GM18526 (cell line): ENCODE data around the gene LARP4.

ENCODE experiments used
- POLR2A ChIP-seq: IDR thresholded peaks from 3 replicates; pipeline ENCODE4 v1.6.1; 2011; ENCODE audit not compliant: insufficient read length; ENCODE audit errors: extremely low read depth

LARP4 gene

DNA sequence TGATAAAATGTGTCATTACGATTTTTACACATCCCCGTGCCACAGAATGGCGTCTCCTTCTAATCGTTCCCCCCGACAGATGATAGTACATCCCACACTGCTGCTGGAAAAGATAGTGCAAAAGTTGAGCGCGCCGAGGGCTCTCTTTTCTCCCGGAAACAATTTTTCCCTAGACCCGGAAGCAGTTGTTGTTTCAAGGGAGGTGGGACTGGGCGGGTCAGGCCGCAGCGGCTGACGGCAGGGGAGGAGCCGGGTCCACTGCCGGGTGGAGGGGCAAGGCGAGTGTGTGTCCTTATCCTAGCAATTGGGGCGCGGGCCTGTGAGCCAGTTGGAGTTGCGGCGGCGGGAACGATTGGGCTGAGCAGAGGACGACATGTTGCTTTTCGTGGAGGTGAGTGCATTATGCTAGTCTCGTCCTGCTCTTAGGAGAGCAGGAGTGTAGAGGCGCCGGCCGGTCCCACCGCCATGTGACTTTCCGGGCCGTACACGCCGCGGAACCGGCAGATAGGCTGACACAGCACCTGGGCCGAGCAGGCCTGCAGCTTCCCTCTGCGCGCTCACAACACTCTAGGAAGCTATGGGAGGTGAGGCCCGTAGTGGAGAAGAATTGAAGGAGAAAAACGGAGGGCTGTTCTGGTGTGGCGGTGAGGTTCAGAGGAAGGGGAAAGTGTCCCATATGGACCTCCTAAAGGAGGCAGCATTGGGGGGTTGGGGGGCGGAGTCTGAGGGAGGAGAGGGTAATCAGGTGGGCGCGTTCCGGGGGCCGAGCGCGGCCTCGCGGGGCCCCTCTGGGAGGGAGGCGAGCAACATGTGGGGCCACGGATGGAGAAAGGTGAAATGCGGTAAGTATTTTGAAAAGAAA lies at the start of gene LARP4:
Gene LARP4 (plus strand): TSS at position 248 of the 862 bp plus-strand sequence. CDS start 126 bp downstream, at position 374.
- peak; percentile 83 for TF ChIP-seq POLR2A

DNA sequence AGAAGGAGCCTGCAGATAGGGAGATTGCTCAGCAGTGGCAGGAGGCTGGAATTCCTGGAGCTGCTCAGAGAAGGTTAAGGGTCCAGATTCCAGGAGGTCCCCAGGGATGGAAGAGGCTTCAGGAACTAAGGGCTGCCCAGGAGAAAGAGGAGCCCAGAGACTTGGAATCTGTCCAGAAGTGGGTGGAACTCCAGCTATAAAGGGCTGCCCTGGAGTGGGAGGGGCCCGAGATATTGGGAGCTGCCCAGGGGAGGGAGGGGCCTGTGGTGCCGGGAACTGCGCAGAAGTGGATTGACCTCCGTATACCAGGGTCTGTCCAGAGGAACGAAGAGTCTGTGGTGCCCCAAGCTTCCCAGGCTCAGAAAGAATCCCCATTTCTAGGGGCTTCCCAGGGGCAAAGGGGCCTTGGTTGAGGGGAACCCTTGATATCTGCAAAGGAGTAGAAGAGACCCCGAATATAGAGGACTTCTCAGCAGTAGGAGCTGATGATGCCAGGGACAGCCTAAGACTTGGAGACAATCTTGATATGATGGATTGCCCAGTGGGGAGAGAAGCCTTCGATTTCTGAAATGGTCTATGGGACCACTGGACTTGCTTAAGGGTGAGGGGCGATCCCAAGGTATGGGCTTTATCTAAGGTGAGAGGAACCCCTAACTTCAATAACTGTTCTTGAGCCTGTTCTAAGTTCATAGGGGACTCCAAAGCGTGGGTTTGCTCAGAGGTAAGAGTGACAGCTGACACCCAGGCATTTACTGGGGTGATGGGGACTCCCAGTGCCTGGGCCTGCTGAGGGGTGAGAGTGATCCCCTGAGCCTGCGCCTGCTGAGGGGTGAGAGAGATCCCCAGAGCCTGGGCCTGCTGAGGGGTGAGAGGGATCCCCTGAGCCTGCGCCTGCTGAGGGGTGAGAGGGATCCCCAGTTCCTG lies 49.3 kb upstream of the LARP4 start:
- TF ChIP-seq POLR2A, result no peak

DNA sequence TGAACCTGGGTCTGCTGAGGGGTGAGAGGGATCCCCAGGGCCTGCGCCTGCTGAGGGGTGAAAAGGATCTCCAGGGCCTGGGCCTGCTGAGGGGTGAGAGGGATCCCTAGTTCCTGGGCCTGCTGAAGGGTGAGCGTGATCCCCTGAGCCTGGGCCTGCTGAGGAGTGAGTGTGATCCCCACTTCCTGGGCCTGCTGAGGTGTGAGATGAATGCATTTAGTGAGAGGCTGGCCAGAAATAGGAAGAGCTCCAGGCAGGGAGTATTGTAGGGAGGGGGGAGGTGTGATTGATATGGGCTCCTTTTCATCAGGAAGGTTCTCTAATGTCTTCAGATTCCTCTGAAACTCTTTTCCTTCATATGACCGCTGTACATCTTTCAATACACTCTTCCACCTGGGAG lies 47.3 kb upstream of the LARP4 start:
- TF ChIP-seq POLR2A, result no peak

DNA sequence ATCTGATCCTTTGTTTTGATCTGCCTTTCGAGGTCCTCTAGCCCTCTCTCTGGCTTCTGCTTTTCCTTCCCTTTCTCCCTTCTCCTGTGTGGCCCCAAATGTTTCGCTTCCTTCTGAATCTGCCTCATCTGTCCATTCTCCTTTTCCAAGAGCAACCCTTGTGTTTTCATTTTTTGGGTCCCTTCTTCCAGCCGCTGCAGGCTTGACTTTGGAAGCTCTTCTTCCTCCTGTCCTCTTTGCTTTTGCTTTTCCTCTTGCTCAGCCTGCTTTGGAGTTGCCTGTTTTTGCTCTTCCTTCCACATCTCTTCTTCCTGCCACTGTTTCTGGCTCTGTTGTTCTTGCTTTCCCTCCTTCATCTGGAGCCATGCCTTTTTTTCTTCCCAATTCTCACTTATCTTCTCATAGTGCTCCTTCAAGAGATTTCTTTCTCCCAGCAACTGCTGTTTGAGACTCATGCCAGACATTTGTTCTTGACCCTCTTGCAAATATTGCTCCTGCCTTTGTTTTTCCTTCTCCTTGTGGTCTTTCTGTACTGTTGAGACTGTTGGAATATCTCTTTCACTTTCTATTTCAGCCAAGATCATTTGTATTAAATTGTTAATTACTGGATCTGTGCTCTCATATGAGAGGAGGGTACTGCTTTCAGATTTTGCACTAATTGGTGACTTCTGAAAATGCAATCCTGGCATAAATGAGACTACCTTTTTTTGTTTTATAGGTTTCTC lies 46.7 kb upstream of the LARP4 start:
- TF ChIP-seq POLR2A, result no peak

DNA sequence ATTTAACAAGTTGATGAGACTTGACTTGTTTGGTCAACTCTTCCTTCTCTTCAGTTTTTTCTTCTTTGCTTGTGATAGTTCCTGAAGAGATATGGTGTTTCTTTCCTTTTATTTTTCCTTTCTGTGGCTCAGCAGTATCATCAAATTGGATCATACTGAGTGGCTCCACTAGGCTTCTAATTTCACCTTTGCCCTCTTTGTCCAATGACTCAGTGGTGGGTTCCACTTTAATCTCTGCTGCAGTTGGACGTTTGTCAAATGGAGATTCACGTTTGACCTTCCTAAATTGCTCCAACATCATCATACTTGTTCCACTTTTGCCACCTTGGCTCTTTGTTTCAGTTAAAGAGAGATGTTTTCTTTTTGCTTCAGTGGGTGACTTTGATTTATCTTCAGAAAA lies 45.8 kb upstream of the LARP4 start:
- no peak for TF ChIP-seq POLR2A

DNA sequence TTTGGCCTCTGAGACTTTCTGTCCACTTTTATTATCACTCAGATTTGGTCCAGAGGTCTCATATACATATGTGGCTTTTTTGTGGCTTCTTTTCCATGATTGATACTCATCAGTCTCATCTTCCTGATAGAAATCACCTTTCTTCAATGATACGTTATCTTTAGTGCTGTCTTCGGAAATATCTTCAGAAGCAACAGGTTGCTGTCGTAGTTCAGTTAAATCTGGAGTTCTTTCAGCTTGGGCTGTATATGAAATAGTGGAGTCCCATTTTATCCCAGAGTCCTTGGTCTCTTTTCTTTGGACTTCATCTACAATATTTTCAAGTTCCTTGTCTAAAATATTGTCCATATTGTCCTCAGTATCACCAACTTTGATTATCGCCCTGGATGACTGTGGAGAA lies 45.3 kb upstream of the LARP4 start:
- no peak for TF ChIP-seq POLR2A

DNA sequence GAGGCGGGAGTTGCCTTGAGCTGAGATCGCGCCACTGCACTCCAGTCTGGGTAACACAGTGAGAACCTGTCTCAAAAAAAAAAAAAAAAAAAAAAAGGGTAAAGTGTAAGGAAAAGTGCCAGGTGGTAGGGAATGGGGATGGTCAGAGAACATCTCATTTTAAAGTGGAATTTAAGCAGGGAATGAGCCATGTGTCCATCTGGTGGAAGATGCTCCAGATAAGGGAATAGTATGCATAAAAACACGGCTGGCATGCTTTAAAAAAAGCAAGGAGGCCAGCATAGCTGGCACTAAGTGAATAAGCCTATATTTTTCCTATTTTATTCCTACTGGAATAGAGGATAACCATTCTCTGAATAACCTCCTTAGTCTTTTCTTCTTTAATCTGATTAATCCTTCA lies 38.0 kb upstream of the LARP4 start:
- no peak for TF ChIP-seq POLR2A

DNA sequence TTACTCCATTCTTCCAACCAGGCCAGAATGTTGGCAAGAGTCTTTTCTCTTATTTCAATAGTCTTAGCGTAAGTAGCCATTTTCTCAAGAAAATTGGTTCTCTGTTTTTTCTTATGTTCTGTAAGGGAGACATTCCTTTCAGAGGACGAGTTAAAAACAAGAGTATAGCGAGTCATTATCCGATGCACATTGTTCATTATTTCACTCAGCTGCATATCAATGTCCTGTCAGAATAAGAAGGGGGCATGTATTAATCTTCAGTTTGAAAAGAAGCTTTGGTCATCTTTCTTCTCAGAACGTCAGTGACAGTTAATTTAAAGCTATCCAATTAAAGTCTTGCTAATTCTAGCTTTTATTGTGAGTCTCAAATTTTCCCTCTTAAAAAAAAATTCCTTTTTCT lies 37.5 kb upstream of the LARP4 start:
- no peak for TF ChIP-seq POLR2A

DNA sequence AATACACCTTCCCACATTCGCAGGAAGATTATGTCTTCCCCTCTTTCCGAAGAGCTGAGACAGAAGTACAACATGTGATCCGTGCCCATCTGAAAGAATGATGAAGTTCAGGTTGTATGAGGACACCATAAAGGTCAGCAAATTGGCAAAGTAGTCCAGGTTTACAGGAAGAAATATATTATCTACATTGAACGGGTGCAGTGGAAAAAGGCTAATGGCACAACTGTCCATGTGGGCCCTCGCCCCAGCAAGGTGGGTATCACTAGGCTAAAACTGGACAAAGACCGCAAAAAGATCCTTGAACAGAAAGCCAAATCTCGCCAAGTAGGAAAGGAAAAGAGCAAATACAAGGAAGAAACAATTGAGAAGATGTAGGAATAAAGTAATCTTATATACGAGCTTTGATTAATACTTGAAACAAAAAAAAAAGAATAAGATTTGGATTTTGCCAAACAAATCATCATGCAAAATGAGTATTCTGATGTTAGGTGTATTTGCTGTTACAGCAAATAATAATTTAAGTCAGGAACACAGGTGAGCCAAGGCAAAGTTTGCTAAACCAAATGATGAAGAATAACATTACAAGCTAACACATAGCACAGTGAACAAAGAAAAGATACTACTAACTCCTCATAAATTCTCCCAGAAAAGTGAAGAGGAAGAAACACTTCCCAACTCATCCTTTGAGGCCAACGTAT lies 34.8 kb upstream of the LARP4 start:
- TF ChIP-seq POLR2A, result no peak

DNA sequence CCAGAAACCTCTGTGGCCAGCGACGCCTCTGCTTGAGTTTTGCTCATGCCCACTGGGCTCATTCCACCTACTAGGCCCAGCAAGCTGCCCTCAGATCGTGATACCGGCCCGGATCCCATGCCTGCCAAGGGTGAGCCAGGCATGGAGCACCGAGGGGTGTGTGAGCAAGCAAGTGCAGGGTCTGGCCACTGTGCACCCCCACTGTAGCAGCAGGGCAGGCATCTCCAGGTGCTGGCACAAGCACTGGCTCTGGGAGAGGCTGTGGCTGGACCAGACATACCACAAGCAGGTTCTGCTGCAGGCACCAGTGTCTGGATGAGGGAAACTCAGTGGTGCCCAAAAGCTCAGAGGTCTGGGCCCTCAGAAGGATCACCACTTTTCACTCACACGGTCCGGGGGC lies 24.9 kb upstream of the LARP4 start:
- TF ChIP-seq POLR2A, result no peak

DNA sequence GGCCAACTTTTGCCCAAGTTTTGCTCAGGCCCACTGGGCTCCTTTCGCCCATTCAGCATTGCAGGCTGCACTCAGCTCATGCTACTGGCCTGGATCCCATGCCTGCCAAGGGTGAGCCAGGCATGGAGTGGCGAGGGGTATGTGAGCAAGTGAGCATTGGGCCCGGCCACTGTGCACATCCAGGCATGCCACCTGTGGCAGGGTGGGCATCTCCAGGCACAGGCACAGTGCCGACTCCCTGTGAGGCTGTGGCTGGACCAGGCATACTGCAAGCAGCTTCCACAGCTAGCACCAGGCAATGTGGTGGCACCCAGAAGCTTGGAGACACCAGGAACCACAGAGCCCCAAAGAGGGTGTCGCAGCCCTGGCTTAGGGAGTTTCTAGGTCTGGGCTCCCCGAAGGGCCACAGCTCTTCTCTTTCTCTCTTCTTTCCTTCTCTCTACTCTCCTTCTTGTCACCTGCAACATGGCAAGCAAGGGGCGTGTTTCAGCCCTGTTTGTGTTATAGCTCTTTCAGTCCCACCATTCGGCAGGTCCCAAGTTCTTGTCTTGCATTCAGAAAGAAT lies 19.8 kb upstream of the LARP4 start:
- TF ChIP-seq POLR2A, result no peak

DNA sequence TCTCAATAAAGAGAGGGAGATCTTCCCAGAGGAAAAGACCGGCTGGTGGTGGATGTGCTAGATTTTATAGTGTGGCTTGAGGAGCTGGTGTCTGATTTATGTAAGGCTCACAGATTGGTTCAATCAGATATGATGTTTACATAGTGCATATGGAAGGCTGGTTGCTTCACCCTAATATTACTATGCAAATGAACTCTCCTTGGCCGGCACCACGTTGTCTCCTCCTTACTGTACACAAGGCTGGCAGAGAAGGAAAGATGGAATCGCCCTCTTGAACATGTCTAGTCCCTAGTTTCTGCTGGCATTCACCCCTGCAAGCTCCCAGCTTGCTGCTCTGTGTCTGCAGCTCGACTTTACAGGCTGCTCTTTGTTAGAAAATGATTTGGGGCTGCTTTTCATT lies 13.2 kb upstream of the LARP4 start:
- TF ChIP-seq POLR2A, result no peak

DNA sequence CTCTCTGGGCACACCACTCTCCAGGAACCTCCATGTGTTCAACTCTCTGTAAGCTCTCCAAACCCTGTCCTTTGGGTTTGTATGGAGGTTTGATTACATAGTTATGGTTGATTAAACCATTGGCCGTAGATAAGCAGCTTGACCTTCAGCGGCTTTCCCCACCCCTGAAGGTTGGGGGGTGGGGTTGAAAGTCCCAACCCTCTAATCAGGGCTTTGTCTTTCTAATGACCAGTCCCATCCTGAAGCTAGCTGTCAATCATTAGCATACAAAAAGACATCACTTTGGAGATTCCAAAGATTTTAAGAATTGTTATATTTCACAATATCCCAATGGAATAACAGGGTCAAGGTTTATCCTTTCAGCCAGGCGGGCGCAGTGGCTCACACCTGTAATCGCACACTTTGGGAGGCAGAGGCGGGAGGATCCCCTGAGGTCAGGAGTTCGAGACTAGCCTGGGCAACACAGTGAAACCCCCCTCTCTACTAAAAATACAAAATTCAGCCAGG lies 12.7 kb upstream of the LARP4 start:
- no peak for TF ChIP-seq POLR2A

DNA sequence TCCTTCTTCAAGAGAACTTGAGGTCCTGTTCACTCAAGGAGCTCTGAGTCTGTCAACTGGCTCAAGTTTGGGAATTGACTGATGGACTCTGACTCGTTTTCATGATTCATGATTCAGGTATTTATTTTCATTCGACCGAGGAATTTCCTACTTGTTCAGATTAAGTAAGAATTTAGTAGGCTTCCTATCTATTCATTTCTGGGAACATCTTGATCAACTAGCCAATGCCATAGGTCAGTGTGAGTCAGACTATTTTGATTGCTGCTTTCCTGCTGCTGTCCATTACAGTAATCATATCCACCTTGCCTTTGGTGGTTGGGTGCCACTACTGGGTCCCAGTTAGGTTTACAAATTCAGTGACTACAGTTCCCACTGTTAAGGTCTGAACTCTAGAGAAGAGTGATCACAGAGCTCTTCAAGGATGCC lies 10.4 kb upstream of the LARP4 start:
- TF ChIP-seq POLR2A, result no peak
